Measurements from ENCODE around the gene ZFP28.

ZFP28 gene

GRCh38 chr19:56595548-56595899 lies 56.8 kb downstream of the ZFP28 start:
- DNase-seq (ENCODE audit: low spot score): no peak

- DNase-seq (ENCODE audit: low spot score): no peak
Measured at GRCh38 chr19:56596676-56597075, 57.9 kb downstream of the ZFP28 start.

- DNase-seq (ENCODE audit: low spot score): no peak
Measured at GRCh38 chr19:56597696-56598095, 58.9 kb downstream of the ZFP28 start.

- DNase-seq (ENCODE audit: low spot score): no peak
Measured at GRCh38 chr19:56601375-56601774, 62.6 kb downstream of the ZFP28 start.

- no peak for DNase-seq (ENCODE audit: low spot score)
Measured at GRCh38 chr19:56603829-56604228, 65.1 kb downstream of the ZFP28 start.
